ENCODE results near the gene FKTN.
"Not testable (repeated sequence)": the region's sequence is repeated elsewhere in the genome, so short reads cannot be mapped to it uniquely, and the experiment has no call there.

DNA sequence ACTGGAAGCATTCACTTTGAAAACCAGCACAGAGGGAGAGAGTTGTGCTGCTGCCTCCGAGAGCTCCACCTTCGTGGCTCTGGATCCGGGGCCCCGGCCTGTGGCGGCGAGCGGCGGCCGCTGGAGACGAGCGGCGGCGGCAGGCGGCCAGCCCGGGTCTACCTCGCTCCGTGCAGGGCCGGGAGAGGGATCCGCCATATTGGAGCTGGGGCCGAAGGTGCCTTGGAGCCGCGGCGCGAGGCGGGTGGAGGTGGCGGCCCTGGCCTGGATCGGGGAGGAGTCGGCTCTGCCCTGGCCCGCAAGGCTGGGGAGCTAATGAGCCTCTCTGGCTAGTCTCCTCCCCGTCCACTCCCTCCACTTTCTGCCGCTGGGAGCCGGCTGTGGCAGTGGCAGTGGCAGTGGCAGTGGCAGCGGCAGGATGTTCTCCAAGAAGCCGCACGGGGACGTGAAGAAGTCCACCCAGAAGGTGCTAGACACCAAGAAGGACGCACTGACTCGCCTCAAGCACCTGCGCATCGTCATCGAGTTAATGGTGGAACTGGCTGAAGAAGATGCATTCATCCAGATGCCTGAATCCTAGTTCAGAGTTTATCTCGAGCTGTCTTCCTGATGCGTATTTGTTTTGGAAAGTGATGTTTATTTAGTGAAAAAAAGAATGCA lies 38.1 kb upstream of the FKTN start:
- TF ChIP-seq, protein P1, sequence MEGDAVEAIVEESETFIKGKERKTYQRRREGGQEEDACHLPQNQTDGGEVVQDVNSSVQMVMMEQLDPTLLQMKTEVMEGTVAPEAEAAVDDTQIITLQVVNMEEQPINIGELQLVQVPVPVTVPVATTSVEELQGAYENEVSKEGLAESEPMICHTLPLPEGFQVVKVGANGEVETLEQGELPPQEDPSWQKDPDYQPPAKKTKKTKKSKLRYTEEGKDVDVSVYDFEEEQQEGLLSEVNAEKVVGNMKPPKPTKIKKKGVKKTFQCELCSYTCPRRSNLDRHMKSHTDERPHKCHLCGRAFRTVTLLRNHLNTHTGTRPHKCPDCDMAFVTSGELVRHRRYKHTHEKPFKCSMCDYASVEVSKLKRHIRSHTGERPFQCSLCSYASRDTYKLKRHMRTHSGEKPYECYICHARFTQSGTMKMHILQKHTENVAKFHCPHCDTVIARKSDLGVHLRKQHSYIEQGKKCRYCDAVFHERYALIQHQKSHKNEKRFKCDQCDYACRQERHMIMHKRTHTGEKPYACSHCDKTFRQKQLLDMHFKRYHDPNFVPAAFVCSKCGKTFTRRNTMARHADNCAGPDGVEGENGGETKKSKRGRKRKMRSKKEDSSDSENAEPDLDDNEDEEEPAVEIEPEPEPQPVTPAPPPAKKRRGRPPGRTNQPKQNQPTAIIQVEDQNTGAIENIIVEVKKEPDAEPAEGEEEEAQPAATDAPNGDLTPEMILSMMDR (IDR thresholded peaks at IDR 0.05): not testable (repeated sequence)
- TF ChIP-seq POLR2A (IDR thresholded peaks at IDR 0.05): not testable (repeated sequence)

Data from body of pancreas (tissue), 4 donors.